Mucosa of stomach (tissue), 1 donor: ENCODE data around the gene SRCAP.

Experiments
- H3K27me3 ChIP-seq: one replicate; pipeline ENCODE4 v1.7.0; 2013; ENCODE audit warnings: mild to moderate bottlenecking, low read length; ENCODE audit not compliant: control insufficient read depth, insufficient read depth
- H3K36me3 ChIP-seq: one replicate; pipeline ENCODE4 v1.7.0; 2013; ENCODE audit warnings: low read length; ENCODE audit not compliant: control insufficient read depth, insufficient read depth
- H3K4me1 ChIP-seq: one replicate; pipeline ENCODE4 v1.7.0; 2013; ENCODE audit warnings: mild to moderate bottlenecking, low read length; ENCODE audit not compliant: control insufficient read depth, insufficient read depth
- H3K4me3 ChIP-seq: one replicate; pipeline ENCODE4 v1.7.0; 2013; ENCODE audit warnings: low read length
- H3K9ac ChIP-seq: one replicate; pipeline ENCODE4 v1.7.0; 2013; ENCODE audit warnings: mild to moderate bottlenecking, low read length, moderate library complexity
- H3K9me3 ChIP-seq: one replicate; pipeline ENCODE4 v1.7.0; 2013; ENCODE audit warnings: mild to moderate bottlenecking, low read length, moderate library complexity; ENCODE audit not compliant: control insufficient read depth
- donor health status: Pancreatic carcinoma.

SRCAP gene

GRCh38 chr16:30758988-30759491, 60.1 kb downstream of the SRCAP start:
- Histone ChIP-seq H3K36me3 (no peaks in the 10 kb centered on the region), H3K9ac (no peak overlapping the region), H3K4me1 (peaks cover 19% of the 10 kb centered on the region), H3K4me3 (no peak overlapping the region), H3K9me3 (no peaks in the 10 kb centered on the region), H3K27me3 (no peaks in the 10 kb centered on the region)

- Histone ChIP-seq H3K36me3 (peaks cover 7% of the 10 kb centered on the region), H3K9ac (no peak overlapping the region)
Measured at GRCh38 chr16:30760001-30760559, 61.1 kb downstream of the SRCAP start.

GRCh38 chr16:30760577-30761426, 61.8 kb downstream of the SRCAP start:
- Histone ChIP-seq H3K36me3 (peaks cover 9% of the 10 kb centered on the region), H3K27me3 (no peaks in the 10 kb centered on the region), H3K4me1 (peaks cover 19% of the 10 kb centered on the region), H3K9me3 (no peaks in the 10 kb centered on the region), H3K4me3 (no peak overlapping the region), H3K9ac (peak overlapping the region; percentile 96)

More at GRCh38 chr16:30760001-30760559, 61.1 kb downstream of the SRCAP start:
- H3K27me3 ChIP-seq, result no peaks in the 10 kb centered on the region
- no peaks in the 10 kb centered on the region for H3K9me3 ChIP-seq
- no peak overlapping the region for H3K4me3 ChIP-seq
- H3K4me1 ChIP-seq, result peaks cover 19% of the 10 kb centered on the region

GRCh38 chr16:30761427-30761927, 62.5 kb downstream of the SRCAP start:
- no peaks in the 10 kb centered on the region for H3K9me3 ChIP-seq

DNA sequence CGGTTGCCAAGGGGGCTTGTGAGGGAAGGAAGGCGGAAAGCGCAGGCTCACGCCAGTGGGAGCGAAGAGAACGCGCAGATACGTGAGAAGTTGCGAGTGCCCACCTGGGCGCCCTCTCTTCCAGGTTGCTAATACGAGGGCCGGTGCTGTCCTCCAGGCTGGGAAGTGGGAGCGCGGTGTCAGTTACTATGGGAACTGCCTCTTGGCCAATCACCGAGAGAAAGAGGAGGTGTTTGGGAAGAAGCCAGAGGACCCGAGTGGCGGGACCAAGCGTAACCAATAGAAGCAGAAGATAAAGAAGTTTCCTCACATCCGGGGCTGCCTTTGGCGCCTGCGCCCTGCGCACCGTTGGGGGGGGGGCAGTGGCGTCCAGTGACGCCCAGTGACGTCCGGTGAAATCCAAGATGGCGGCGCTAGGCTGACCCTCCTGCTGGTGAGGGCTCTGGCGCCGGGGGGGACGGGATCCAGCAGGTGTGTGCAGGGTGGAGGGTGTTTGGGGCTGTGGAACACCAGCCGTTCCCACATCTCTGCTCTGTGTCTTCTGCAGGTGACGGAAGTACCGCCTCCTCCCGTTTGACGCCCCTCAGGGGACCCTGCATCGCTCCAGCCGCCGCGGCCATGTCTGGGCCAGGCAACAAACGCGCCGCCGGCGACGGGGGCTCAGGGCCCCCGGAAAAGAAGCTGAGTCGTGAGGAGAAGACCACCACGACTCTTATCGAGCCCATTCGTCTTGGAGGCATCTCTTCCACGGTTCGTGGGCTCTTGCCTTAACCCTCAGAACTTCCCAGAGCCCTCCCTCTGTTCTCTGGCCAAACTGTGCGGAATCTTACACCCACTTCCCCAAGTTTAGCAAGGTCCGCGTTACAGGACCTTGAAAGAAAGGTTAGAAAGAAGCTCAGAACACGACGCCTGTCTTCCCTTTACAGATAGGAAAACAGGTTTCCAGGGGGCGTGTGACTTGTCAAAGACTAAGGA, 63.2 kb downstream of the SRCAP start, which contains the start of the genes CFAP119 and RNF40:
Gene CFAP119, minus strand, starts transcription at position 135 of the 975 bp plus-strand sequence. CDS start 314 bp downstream, outside the sequence.
Gene RNF40, plus strand, starts transcription at position 395 of the 975 bp plus-strand sequence. Its CDS starts 224 bp downstream, at position 619.
- Histone ChIP-seq H3K4me1 (peaks cover 19% of the 10 kb centered on the region), H3K4me3 (peak within 1 kb of the TSS; percentile 83), H3K9me3 (no peaks in the 10 kb centered on the region), H3K27me3 (no peaks in the 10 kb centered on the region), H3K9ac (peak within 1 kb of the TSS; percentile 96), H3K36me3 (peaks cover 16% of the 10 kb centered on the region)

More at GRCh38 chr16:30761427-30761927, 62.5 kb downstream of the SRCAP start:
- Histone ChIP-seq H3K27me3 (no peaks in the 10 kb centered on the region), H3K4me3 (peak overlapping the region; percentile 83), H3K36me3 (peaks cover 13% of the 10 kb centered on the region), H3K4me1 (peaks cover 19% of the 10 kb centered on the region), H3K9ac (peak overlapping the region; percentile 96)

- H3K9ac ChIP-seq, result peak overlapping the region; percentile 96
- H3K27me3 ChIP-seq, result no peaks in the 10 kb centered on the region
- peak overlapping the region; percentile 83 for H3K4me3 ChIP-seq
- H3K4me1 ChIP-seq, result peaks cover 19% of the 10 kb centered on the region
- H3K9me3 ChIP-seq, result no peaks in the 10 kb centered on the region
- peaks cover 25% of the 10 kb centered on the region for H3K36me3 ChIP-seq
Measured at GRCh38 chr16:30762991-30763725, 64.2 kb downstream of the SRCAP start.

GRCh38 chr16:30764086-30764485, 65.1 kb downstream of the SRCAP start:
- Histone ChIP-seq H3K27me3 (no peaks in the 10 kb centered on the region), H3K36me3 (peaks cover 34% of the 10 kb centered on the region), H3K9ac (no peak overlapping the region), H3K4me3 (no peak overlapping the region), H3K9me3 (no peaks in the 10 kb centered on the region), H3K4me1 (peaks cover 19% of the 10 kb centered on the region)

GRCh38 chr16:30764816-30765465, 66.0 kb downstream of the SRCAP start:
- Histone ChIP-seq H3K9me3 (no peaks in the 10 kb centered on the region), H3K4me3 (no peak overlapping the region), H3K4me1 (peaks cover 19% of the 10 kb centered on the region), H3K36me3 (peaks cover 40% of the 10 kb centered on the region), H3K9ac (no peak overlapping the region), H3K27me3 (no peaks in the 10 kb centered on the region)

DNA sequence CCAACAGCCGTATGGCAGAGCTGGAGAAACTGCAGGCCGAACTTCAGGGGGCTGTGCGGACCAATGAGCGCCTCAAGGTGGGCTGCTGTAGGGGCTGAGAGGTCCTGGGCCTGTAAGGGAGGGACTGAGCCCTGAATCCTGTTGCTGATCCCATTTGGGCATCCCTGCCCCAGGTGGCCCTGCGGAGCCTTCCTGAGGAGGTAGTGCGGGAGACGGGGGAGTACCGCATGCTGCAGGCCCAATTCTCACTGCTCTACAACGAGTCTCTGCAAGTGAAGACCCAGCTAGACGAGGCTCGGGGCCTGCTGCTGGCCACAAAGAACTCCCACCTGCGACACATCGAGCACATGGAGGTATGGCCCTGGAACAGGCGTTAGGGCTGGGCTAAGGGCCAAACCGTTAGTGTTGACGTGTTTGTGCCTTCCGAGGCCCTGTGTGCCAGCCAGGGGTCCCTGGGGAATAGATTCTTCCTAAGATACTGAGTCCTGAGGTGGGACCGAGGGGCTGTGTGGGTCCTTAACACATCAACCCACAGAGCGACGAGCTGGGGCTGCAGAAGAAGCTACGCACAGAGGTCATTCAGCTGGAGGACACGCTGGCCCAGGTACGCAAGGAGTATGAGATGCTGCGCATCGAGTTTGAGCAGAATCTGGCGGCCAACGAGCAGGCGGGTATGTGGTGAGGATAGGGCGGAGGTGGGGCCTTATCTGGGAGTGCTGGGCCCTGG, 67.4 kb downstream of the SRCAP start:
- no peak overlapping the region for H3K9ac ChIP-seq
- peaks cover 40% of the 10 kb centered on the region for H3K36me3 ChIP-seq
- no peaks in the 10 kb centered on the region for H3K27me3 ChIP-seq
- H3K4me1 ChIP-seq, result peaks cover 12% of the 10 kb centered on the region
- no peak overlapping the region for H3K4me3 ChIP-seq
- H3K9me3 ChIP-seq, result no peaks in the 10 kb centered on the region

- no peak overlapping the region for H3K4me3 ChIP-seq
- H3K36me3 ChIP-seq, result peaks cover 40% of the 10 kb centered on the region
- H3K27me3 ChIP-seq, result no peaks in the 10 kb centered on the region
- peaks cover 12% of the 10 kb centered on the region for H3K4me1 ChIP-seq
- no peaks in the 10 kb centered on the region for H3K9me3 ChIP-seq
- H3K9ac ChIP-seq, result no peak overlapping the region
Measured at GRCh38 chr16:30766933-30767284, 67.9 kb downstream of the SRCAP start.
